K562 (cell line): ENCODE data around the gene DNER. TPM values are rescaled to one million over a fixed set of nuclear protein-coding genes. Genes with fewer than 3 reads are reported as not detected.

Source experiments
- ATAC-seq: fragments of 200-7000 bp; cut with Tn5 transposase; 3 replicates; pipeline ENCODE4 v1.9.1; 2020; ENCODE audit warnings: moderate library complexity
- BruUV-seq: library from RNA; stranded (reverse); fragments of 400-500 nt; replicated peaks from 2 replicates; lab custom pipeline; 2021; lab: Mats Ljungman, UMichigan
- CTCF ChIA-PET: fragments of 300-600 bp; formaldehyde crosslinking; extraction: SDS; loops from one replicate; lab custom pipeline; 2021; ENCODE audit warnings: low intra/inter-chr PET ratio; lab: Yijun Ruan, JAX
- POLR2A ChIA-PET: fragments of 300-600, 350-650 bp; sonication (Branson Sonifier 250); formaldehyde crosslinking; extraction: SDS; loops from one replicate; lab custom pipeline; 2021; ENCODE audit warnings: antibody characterized with exemption, inconsistent platforms; lab: Yijun Ruan, JAX
- DNase-seq, 4 experiments: peaks; one replicate each; pipeline versions ENCODE4 v3.0.0 to v3.0.0-alpha.2; 2011 to 2018; ENCODE audit warnings: low spot score in 3 of 4, mixed read lengths in 3 of 4; ENCODE audit errors: extremely low read depth in 1 of 4
- FAIRE-seq: peaks from 2 replicates; lab custom pipeline; 2011; peaks lifted over from hg19 to GRCh38; lab: Jason Lieb, UNC
- H2AFZ ChIP-seq: 2 replicates; pipeline ENCODE4 v1.6.0; 2011; ENCODE audit warnings: low read depth, low read length, control low read depth, inconsistent platforms
- H3K27ac ChIP-seq: fragments of 200-600 bp; 3 replicates; pipeline ENCODE4 v1.8.0; 2011; ENCODE audit warnings: low read depth, mild to moderate bottlenecking, control low read depth, inconsistent platforms, low read length, moderate library complexity, mixed read lengths; ENCODE audit errors: extremely low read depth
- H3K27me3 ChIP-seq, 2 experiments: fragments of 300-600 bp in 1 of 2; 2 replicates in 1 of 2; 3 replicates in 1 of 2; pipeline versions ENCODE4 v1.6.0 to v1.8.0; 2011; ENCODE audit warnings: inconsistent platforms in 2 of 2, low read length in 2 of 2, mild to moderate bottlenecking in 1 of 2, mixed read lengths in 1 of 2, moderate library complexity in 1 of 2; ENCODE audit not compliant: control insufficient read depth in 2 of 2, insufficient read depth in 2 of 2
- H3K36me3 ChIP-seq: fragments of 300-600 bp; 3 replicates; pipeline ENCODE4 v1.8.0; 2011; ENCODE audit warnings: mild to moderate bottlenecking, low read length, inconsistent platforms; ENCODE audit not compliant: control insufficient read depth, insufficient read depth
- H3K4me1 ChIP-seq, 2 experiments: fragments of 200-600 bp in 1 of 2; replicated peaks in 1 of 2; 2 replicates in 1 of 2; 3 replicates in 1 of 2; pipeline versions ENCODE4 v1.5.1 to v1.8.0; 2011; ENCODE audit warnings: inconsistent platforms in 2 of 2, low read length in 2 of 2, mild to moderate bottlenecking in 1 of 2, mixed read lengths in 1 of 2, moderate library complexity in 1 of 2; ENCODE audit not compliant: control insufficient read depth in 2 of 2, insufficient read depth in 2 of 2
- H3K4me2 ChIP-seq: 2 replicates; pipeline ENCODE4 v1.6.1; 2011; ENCODE audit warnings: low read length, control low read depth, inconsistent platforms, mixed read lengths; ENCODE audit not compliant: insufficient read depth
- H3K4me3 ChIP-seq: fragments of 200-600 bp; sonication (generic), shearing (Covaris generic); 2 replicates; pipeline ENCODE4 v1.5.1; 2016; ENCODE audit warnings: control low read depth, inconsistent platforms
- H3K79me2 ChIP-seq: fragments of 200-600 bp; 3 replicates; pipeline ENCODE4 v1.8.0; 2011; ENCODE audit warnings: low read length, inconsistent platforms; ENCODE audit not compliant: control insufficient read depth, insufficient read depth
- H3K9ac ChIP-seq, 2 experiments: 2 replicates each; pipeline versions ENCODE4 v1.6.0 to v1.6.1; 2011; ENCODE audit warnings: low read depth in 2 of 2, low read length in 2 of 2, control low read depth in 1 of 2, inconsistent platforms in 1 of 2, mild to moderate bottlenecking in 1 of 2, mixed read lengths in 1 of 2; ENCODE audit not compliant: insufficient read depth in 1 of 2
- H3K9me1 ChIP-seq: one replicate; pipeline ENCODE4 v1.6.0; 2011; ENCODE audit warnings: inconsistent platforms, mild to moderate bottlenecking, low read length, moderate library complexity; ENCODE audit not compliant: control insufficient read depth, insufficient read depth
- H3K9me3 ChIP-seq: replicated peaks from 2 replicates; pipeline ENCODE4 v1.5.1; 2011; ENCODE audit warnings: low read depth, low read length, inconsistent platforms; ENCODE audit not compliant: control insufficient read depth, insufficient read depth
- H4K20me1 ChIP-seq: replicated peaks from 2 replicates; pipeline ENCODE4 v1.6.1; 2011; ENCODE audit warnings: low read length, inconsistent platforms, mixed read lengths; ENCODE audit not compliant: control insufficient read depth, insufficient read depth
- CHD1 ChIP-seq: fragments of 200-600 bp; sonication (generic); IDR thresholded peaks from one replicate; pipeline ENCODE4 v1.6.1; 2012; ENCODE audit warnings: mild to moderate bottlenecking, moderate library complexity, low read length, inconsistent platforms
- ESRRA ChIP-seq: fragments of 450-650 bp; IDR thresholded peaks from 2 replicates; pipeline ENCODE4 v1.6.1; 2014; ENCODE audit warnings: low read depth, mild to moderate bottlenecking, moderate library complexity, borderline replicate concordance
- MTA1 ChIP-seq: fragments of 450-650 bp; IDR thresholded peaks from 2 replicates; pipeline ENCODE4 v1.6.1; 2017; ENCODE audit warnings: borderline replicate concordance
- PHB ChIP-seq: fragments of 250-450 bp; sonication (Bioruptor Pico); IDR thresholded peaks from 2 replicates; pipeline ENCODE4 v1.5.0; 2021
- PHF20 ChIP-seq: fragments of 450-650 bp; IDR thresholded peaks from 2 replicates; pipeline ENCODE4 v1.6.1; 2018; ENCODE audit not compliant: partially characterized antibody
- PTBP1 ChIP-seq: fragments of 200-400 bp; formaldehyde crosslinking; IDR thresholded peaks from 2 replicates; pipeline ENCODE4 v1.6.1; 2017; ENCODE audit warnings: low read depth, low read length
- SIRT6 ChIP-seq: IDR thresholded peaks from one replicate; pipeline ENCODE4 v1.6.1; 2012; ENCODE audit warnings: low read depth, mild to moderate bottlenecking, control low read depth, inconsistent platforms, low read length, moderate library complexity
- in situ Hi-C: fragments of 300-500 bp; cut with MboI; formaldehyde crosslinking; loops from 4 replicates; pipeline ENCODE4 v1.15.0; 2018; ENCODE audit warnings: inconsistent platforms, mixed read lengths
- intact Hi-C: fragments of 100-400 bp; cut with micrococcal nuclease; formaldehyde crosslinking; loops from 2 replicates; pipeline ENCODE4 v1.14.2; 2022
- polyA plus RNA-seq, 8 experiments: library from polyadenylated mRNA; depleted of rRNA in 4 of 8; stranded (reverse) in 5 of 8; unstranded in 3 of 8; fragments of >200 nt; fragmentation: Nextera tagmentation in 2 of 8; fragmentation: Illumina TruSeq in 1 of 8; extraction: Ambion mirVana in 2 of 8; extraction: Trizol in 1 of 8; gene quantifications; 2 replicates each; pipeline versions ENCODE4 v1.2.1 to v1.2.3, GENCODE V29; 2011 to 2014; ENCODE audit warnings: inconsistent platforms in 1 of 8, missing spikeins in 1 of 8
- total RNA-seq, 7 experiments: library from RNA; depleted of rRNA in 6 of 7; stranded (reverse); fragments of >200 nt in 6 of 7; fragmentation: Illumina TruSeq in 2 of 7; extraction: Trizol in 2 of 7; gene quantifications; 2 replicates each; pipeline versions ENCODE4 v1.2.1 to v1.2.3, GENCODE V29; 2011 to 2021; ENCODE audit warnings: low replicate concordance in 1 of 7
- TF ChIP-seq, protein P1 (sequence below): sonication (generic); formaldehyde crosslinking; IDR thresholded peaks from 2 replicates; pipeline ENCODE4 v1.9.0; 2022; ENCODE audit warnings: mild to moderate bottlenecking, missing genetic modification reagents
- TF ChIP-seq, protein P2 (sequence below): fragments of 450-650 bp; IDR thresholded peaks from 2 replicates; pipeline ENCODE4 v1.7.0; 2016; ENCODE audit warnings: borderline replicate concordance
- TF ChIP-seq, protein P3 (sequence below), 2 experiments: fragments of 200-800 bp in 1 of 2; sonication (Bioruptor generic) in 1 of 2; sonication (generic) in 1 of 2; formaldehyde crosslinking in 1 of 2; IDR thresholded peaks in 1 of 2; conservative IDR thresholded peaks in 1 of 2; 2 replicates each; pipeline versions ENCODE4 v1.5.0 to v1.6.1; 2016 to 2020; ENCODE audit warnings: missing compliant biosample characterization in 1 of 2, missing genetic modification characterization in 1 of 2, missing genetic modification reagents in 1 of 2
- TF ChIP-seq, protein P4 (sequence below): fragments of 150-350 bp; IDR thresholded peaks from 2 replicates; pipeline ENCODE4 v1.6.1; 2014; ENCODE audit warnings: low read depth, mild to moderate bottlenecking, low read length, borderline replicate concordance
- TF ChIP-seq, protein P5 (sequence below): sonication (generic); formaldehyde crosslinking; IDR thresholded peaks from 2 replicates; pipeline ENCODE4 v1.8.0; 2022; ENCODE audit warnings: mild to moderate bottlenecking, missing genetic modification reagents

The DNER gene
- total and polyA plus RNA-seq, 9 of the 15 experiments (the other 6 are each of a cell fraction or from before 2014, with no cell fraction given), result not detected

DNA sequence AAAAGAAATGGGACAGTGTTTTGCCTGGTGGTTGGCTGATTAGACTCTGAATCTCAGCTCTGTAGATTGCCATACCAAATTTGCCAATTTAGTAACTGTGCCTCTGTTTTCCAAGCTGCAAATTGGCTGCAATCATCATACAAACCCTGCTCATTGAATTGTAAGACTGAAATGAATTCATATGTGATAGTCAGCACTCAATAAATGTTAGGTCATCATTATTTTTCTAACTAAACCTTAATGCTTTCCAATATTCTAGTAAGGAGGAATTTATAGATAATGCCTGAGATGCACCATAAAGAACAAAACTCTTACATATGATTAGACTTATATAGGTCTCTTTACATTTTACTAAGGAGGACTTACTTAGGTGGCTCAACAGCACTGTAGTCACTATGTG is 85.3 kb downstream of the DNER start:
- no peaks in the 10 kb centered on the region for H3K36me3 ChIP-seq
- ATAC-seq, result no peak
- no peak for DNase-seq
- TF ChIP-seq, protein P1, sequence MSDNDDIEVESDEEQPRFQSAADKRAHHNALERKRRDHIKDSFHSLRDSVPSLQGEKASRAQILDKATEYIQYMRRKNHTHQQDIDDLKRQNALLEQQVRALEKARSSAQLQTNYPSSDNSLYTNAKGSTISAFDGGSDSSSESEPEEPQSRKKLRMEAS (CRISPR knock-in tag), result no peak
- TF ChIP-seq, protein P2, sequence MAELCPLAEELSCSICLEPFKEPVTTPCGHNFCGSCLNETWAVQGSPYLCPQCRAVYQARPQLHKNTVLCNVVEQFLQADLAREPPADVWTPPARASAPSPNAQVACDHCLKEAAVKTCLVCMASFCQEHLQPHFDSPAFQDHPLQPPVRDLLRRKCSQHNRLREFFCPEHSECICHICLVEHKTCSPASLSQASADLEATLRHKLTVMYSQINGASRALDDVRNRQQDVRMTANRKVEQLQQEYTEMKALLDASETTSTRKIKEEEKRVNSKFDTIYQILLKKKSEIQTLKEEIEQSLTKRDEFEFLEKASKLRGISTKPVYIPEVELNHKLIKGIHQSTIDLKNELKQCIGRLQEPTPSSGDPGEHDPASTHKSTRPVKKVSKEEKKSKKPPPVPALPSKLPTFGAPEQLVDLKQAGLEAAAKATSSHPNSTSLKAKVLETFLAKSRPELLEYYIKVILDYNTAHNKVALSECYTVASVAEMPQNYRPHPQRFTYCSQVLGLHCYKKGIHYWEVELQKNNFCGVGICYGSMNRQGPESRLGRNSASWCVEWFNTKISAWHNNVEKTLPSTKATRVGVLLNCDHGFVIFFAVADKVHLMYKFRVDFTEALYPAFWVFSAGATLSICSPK, result no peak
- TF ChIP-seq MTA1, result no peak
- TF ChIP-seq, protein P3, sequence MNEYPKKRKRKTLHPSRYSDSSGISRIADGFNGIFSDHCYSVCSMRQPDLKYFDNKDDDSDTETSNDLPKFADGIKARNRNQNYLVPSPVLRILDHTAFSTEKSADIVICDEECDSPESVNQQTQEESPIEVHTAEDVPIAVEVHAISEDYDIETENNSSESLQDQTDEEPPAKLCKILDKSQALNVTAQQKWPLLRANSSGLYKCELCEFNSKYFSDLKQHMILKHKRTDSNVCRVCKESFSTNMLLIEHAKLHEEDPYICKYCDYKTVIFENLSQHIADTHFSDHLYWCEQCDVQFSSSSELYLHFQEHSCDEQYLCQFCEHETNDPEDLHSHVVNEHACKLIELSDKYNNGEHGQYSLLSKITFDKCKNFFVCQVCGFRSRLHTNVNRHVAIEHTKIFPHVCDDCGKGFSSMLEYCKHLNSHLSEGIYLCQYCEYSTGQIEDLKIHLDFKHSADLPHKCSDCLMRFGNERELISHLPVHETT (CRISPR knock-in tag; conservative IDR thresholded peaks at IDR 0.05 in 1 of 2, IDR thresholded peaks at IDR 0.05 in 1 of 2), result no peak
- TF ChIP-seq PTBP1, result no peak
- no peak for TF ChIP-seq SIRT6
- TF ChIP-seq ESRRA, result no peak
- no peak for TF ChIP-seq CHD1
- TF ChIP-seq PHB, result no peak
- TF ChIP-seq, protein P4, sequence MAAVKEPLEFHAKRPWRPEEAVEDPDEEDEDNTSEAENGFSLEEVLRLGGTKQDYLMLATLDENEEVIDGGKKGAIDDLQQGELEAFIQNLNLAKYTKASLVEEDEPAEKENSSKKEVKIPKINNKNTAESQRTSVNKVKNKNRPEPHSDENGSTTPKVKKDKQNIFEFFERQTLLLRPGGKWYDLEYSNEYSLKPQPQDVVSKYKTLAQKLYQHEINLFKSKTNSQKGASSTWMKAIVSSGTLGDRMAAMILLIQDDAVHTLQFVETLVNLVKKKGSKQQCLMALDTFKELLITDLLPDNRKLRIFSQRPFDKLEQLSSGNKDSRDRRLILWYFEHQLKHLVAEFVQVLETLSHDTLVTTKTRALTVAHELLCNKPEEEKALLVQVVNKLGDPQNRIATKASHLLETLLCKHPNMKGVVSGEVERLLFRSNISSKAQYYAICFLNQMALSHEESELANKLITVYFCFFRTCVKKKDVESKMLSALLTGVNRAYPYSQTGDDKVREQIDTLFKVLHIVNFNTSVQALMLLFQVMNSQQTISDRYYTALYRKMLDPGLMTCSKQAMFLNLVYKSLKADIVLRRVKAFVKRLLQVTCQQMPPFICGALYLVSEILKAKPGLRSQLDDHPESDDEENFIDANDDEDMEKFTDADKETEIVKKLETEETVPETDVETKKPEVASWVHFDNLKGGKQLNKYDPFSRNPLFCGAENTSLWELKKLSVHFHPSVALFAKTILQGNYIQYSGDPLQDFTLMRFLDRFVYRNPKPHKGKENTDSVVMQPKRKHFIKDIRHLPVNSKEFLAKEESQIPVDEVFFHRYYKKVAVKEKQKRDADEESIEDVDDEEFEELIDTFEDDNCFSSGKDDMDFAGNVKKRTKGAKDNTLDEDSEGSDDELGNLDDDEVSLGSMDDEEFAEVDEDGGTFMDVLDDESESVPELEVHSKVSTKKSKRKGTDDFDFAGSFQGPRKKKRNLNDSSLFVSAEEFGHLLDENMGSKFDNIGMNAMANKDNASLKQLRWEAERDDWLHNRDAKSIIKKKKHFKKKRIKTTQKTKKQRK, result no peak
- TF ChIP-seq, protein P5, sequence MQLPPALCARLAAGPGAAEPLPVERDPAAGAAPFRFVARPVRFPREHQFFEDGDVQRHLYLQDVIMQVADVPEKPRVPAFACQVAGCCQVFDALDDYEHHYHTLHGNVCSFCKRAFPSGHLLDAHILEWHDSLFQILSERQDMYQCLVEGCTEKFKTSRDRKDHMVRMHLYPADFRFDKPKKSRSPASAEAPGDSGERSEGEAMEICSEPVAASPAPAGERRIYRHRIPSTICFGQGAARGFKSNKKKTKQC, result no peak
- TF ChIP-seq PHF20, result no peak
- no peak for FAIRE-seq
- in situ Hi-C loops (no loop called here), intact Hi-C loops (no loop called here)
- H3K27me3 ChIP-seq, result no peaks in the 10 kb centered on the region
- no peak overlapping the region for H2AFZ ChIP-seq
- no peaks in the 10 kb centered on the region for H3K79me2 ChIP-seq
- no peaks in the 10 kb centered on the region for H3K9me1 ChIP-seq
- no peak overlapping the region for H3K4me2 ChIP-seq
- no peak overlapping the region for H3K9ac ChIP-seq
- no peak overlapping the region for H3K4me3 ChIP-seq
- CTCF ChIA-PET, result no interaction called here
- no peak overlapping the region for H3K27ac ChIP-seq
- BruUV-seq, result no TSS peak
- no peaks in the 10 kb centered on the region for H3K4me1 ChIP-seq
- no peaks in the 10 kb centered on the region for H4K20me1 ChIP-seq
- H3K9me3 ChIP-seq, result no peaks in the 10 kb centered on the region
- POLR2A ChIA-PET, result interaction anchor here (1.9 kb wide), 1 partner anchor 8 kb away, joined by 6 read pairs; no protein-coding TSS in a partner anchor
